Measurements from ENCODE around the gene AFAP1L2. TPM values are rescaled to one million over a fixed set of nuclear protein-coding genes. Genes with fewer than 3 reads are reported as not detected.

The AFAP1L2 gene
- polyA plus RNA-seq, 2 donors, result 7.8 to 8.2 TPM

DNA sequence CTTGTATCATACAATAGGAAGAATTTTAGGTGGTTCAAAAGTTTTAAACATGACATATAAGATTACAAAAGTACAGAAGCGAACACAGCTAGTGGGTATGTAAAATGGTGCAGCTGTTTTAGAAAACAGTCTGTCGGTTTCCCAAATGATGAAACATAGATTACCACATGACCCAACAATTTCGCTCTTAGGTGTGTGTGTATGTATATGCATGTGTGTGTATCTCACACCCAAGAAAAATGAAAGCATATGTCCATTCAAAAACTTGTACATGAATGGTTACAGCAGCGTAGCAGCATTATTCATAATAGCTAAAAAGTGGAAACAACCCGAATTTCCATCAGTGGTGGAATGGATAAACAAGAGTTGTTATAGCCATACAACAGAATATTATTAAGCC lies 23.5 kb downstream of the AFAP1L2 start:
- Histone ChIP-seq H3K4me1 (ENCODE audit: control insufficient read depth in 2 of 2, insufficient read depth in 2 of 2, low read length in 1 of 2) (peaks cover under 1 to 11% of the 10 kb centered on the region in 2 donors), H3K27ac (ENCODE audit: low read depth in 2 of 2, low read length in 1 of 2) (no peak overlapping the region), H3K4me3 (ENCODE audit: low read depth in 1 of 2, low read length in 2 of 2) (no peak overlapping the region), H3K27me3 (ENCODE audit: control insufficient read depth in 1 of 2, insufficient read depth in 2 of 2, low read length in 2 of 2) (no peaks in the 10 kb centered on the region), H3K36me3 (ENCODE audit: control insufficient read depth in 2 of 2, insufficient read depth in 2 of 2, low read length in 1 of 2) (no peaks in the 10 kb centered on the region), H3K9me3 (ENCODE audit: control insufficient read depth in 2 of 2, insufficient read depth in 1 of 2, low read depth in 1 of 2, low read length in 1 of 2) (peaks cover 0 to 3% of the 10 kb centered on the region in 2 donors)
- 89 to 91% methylated on average over 5 of the region's 5 CpGs for WGBS, 2 donors

DNA sequence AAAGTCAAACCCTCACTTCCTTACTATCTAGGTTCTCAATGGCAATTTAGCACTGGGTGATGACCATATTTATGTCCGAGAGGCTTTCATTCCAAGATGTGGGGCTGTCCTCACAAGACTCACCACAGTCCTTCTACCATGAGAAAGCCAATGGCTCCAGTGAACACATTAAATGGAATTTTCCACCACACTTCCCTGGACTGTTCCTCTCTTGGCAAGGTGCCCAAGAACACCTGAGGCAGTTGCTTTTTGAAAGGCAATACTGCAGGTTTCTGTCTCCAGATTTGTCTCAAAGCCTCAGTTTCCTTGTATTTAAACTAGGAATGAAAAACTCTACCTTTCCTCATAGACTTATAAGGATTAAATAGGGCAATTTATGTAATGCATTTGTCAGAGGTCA lies 24.2 kb downstream of the AFAP1L2 start:
- no peaks in the 10 kb centered on the region for H3K27me3 ChIP-seq (ENCODE audit: control insufficient read depth in 1 of 2, insufficient read depth in 2 of 2, low read length in 2 of 2)
- no peaks in the 10 kb centered on the region for H3K36me3 ChIP-seq (ENCODE audit: control insufficient read depth in 2 of 2, insufficient read depth in 2 of 2, low read length in 1 of 2)
- H3K4me3 ChIP-seq (ENCODE audit: low read depth in 1 of 2, low read length in 2 of 2), result no peak overlapping the region
- H3K27ac ChIP-seq (ENCODE audit: low read depth in 2 of 2, low read length in 1 of 2), result no peak overlapping the region
- H3K9me3 ChIP-seq (ENCODE audit: control insufficient read depth in 2 of 2, insufficient read depth in 1 of 2, low read depth in 1 of 2, low read length in 1 of 2), result peaks cover 0 to 3% of the 10 kb centered on the region in 2 donors
- WGBS, 2 donors, result 80 to 100% methylated on average over 1 of the region's 1 CpG
- H3K4me1 ChIP-seq (ENCODE audit: control insufficient read depth in 2 of 2, insufficient read depth in 2 of 2, low read length in 1 of 2), result peaks cover 0 to 8% of the 10 kb centered on the region in 2 donors

DNA sequence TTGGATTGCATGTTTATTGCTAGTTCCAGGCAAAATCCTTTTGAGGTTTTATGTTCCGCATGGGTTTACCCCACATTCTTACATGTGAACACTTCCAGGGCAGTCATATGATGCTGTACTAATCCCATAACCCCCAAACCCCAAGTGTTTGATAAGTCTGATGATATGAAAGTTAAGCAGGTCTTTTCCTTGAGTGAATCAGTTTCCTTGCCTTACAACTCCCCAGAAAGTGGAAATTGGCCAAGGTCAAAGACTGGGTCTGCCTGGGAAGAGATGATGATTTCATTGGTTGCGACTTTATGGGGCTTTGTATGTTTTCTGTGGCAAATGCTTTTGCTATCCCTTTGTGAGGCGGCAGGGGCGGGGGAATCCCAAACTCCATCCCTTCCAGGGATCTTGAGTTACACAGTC lies 24.7 kb downstream of the AFAP1L2 start:
- 39 to 49% methylated on average over 4 of the region's 4 CpGs for WGBS, 2 donors
- no peaks in the 10 kb centered on the region for H3K27me3 ChIP-seq (ENCODE audit: control insufficient read depth in 1 of 2, insufficient read depth in 2 of 2, low read length in 2 of 2)
- peaks cover 0 to 4% of the 10 kb centered on the region in 2 donors for H3K4me1 ChIP-seq (ENCODE audit: control insufficient read depth in 2 of 2, insufficient read depth in 2 of 2, low read length in 1 of 2)
- H3K9me3 ChIP-seq (ENCODE audit: control insufficient read depth in 2 of 2, insufficient read depth in 1 of 2, low read depth in 1 of 2, low read length in 1 of 2), result peaks cover 0 to 3% of the 10 kb centered on the region in 2 donors
- H3K4me3 ChIP-seq (ENCODE audit: low read depth in 1 of 2, low read length in 2 of 2), result no peak overlapping the region
- H3K36me3 ChIP-seq (ENCODE audit: control insufficient read depth in 2 of 2, insufficient read depth in 2 of 2, low read length in 1 of 2), result no peaks in the 10 kb centered on the region
- H3K27ac ChIP-seq (ENCODE audit: low read depth in 2 of 2, low read length in 1 of 2), result no peak overlapping the region

DNA sequence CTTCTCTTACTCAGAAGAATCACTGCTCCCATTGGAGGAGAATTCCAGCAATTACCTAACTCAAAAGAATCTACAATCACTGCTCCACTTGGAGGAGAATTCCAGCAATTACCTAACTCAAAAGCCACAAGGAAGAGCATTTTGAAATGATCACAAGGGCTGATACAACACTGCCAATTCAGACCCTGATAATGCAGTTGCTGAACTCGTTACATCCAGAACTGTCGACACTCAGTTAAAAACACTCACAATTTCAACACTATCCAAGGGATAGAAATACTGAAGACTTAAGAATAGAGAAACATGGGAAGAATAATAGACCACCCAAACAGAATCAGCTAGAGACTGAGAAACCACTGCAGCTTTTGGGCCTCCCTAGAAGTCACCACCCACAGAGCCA lies 27.8 kb downstream of the AFAP1L2 start:
- Histone ChIP-seq H3K27ac (ENCODE audit: low read depth in 2 of 2, low read length in 1 of 2) (no peak overlapping the region), H3K9me3 (ENCODE audit: control insufficient read depth in 2 of 2, insufficient read depth in 1 of 2, low read depth in 1 of 2, low read length in 1 of 2) (peaks cover 0 to 2% of the 10 kb centered on the region in 2 donors), H3K4me1 (ENCODE audit: control insufficient read depth in 2 of 2, insufficient read depth in 2 of 2, low read length in 1 of 2) (peaks cover 2% of the 10 kb centered on the region in 2 donors), H3K27me3 (ENCODE audit: control insufficient read depth in 1 of 2, insufficient read depth in 2 of 2, low read length in 2 of 2) (no peaks in the 10 kb centered on the region), H3K36me3 (ENCODE audit: control insufficient read depth in 2 of 2, insufficient read depth in 2 of 2, low read length in 1 of 2) (no peaks in the 10 kb centered on the region), H3K4me3 (ENCODE audit: low read depth in 1 of 2, low read length in 2 of 2) (no peak overlapping the region)
- 83 to 89% methylated on average over 2 of the region's 2 CpGs for WGBS, 2 donors

DNA sequence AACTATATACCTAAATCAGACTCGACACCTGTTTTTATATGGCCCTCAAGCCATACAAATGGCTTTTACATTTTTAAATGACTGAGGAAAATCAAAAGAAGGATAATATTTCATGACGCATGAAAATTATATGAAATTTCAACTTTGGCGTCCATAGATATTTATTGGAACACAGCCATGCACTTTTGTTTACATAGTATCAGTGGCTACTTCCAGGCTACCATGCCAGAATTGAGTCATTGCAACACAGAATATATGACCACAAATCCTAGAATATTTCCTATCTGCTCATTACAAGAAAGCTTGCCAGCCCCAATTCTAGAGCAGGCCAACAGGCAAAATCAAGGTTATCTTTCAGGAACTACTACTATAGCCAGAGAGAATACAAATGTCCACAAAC lies 29.3 kb downstream of the AFAP1L2 start:
- Histone ChIP-seq H3K36me3 (ENCODE audit: control insufficient read depth in 2 of 2, insufficient read depth in 2 of 2, low read length in 1 of 2) (peaks cover 0 to 4% of the 10 kb centered on the region in 2 donors), H3K27me3 (ENCODE audit: control insufficient read depth in 1 of 2, insufficient read depth in 2 of 2, low read length in 2 of 2) (no peaks in the 10 kb centered on the region), H3K27ac (ENCODE audit: low read depth in 2 of 2, low read length in 1 of 2) (no peak overlapping the region), H3K4me1 (ENCODE audit: control insufficient read depth in 2 of 2, insufficient read depth in 2 of 2, low read length in 1 of 2) (peaks cover 2% of the 10 kb centered on the region in 2 donors), H3K4me3 (ENCODE audit: low read depth in 1 of 2, low read length in 2 of 2) (no peak overlapping the region), H3K9me3 (ENCODE audit: control insufficient read depth in 2 of 2, insufficient read depth in 1 of 2, low read depth in 1 of 2, low read length in 1 of 2) (peaks cover 0 to 2% of the 10 kb centered on the region in 2 donors)
- WGBS, 2 donors, result 63 to 64% methylated on average over 3 of the region's 3 CpGs

DNA sequence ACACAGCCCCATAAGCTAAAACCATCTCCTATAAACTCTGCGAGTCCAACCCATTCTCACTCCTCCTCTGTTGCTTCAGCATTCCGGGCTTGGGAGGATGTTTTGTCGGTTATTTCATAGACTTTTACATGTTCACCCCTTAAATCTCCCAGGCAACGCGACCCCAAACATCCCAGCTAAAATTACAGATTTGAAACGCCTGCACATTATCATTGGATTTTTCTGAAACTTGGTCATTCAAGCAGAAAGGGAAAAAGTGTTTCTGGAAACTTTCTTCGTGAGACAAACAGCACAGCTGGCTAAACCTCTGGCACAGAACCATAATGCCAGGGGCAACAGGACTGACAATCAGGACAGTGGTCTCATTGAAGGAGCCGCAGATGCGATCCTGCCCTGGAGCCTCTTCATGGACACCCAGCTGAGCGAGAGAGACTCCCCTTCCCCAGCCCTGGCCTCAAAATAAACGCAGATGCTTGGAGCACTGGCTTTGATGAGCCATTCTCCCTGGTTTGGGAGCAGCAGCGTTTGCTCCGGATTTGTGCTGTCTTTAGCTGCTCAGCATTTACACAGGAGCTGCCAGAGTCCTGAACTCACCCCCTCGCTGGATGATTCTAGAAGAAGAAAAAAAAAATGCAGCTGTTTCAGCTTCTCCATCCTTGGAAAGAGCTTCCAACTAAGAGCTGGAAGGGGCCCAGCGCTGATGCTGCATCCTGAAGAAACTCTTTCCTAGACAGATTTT lies 30.1 kb downstream of the AFAP1L2 start:
- H3K9me3 ChIP-seq (ENCODE audit: control insufficient read depth in 2 of 2, insufficient read depth in 1 of 2, low read depth in 1 of 2, low read length in 1 of 2), result peaks cover 0 to 2% of the 10 kb centered on the region in 2 donors
- no peak overlapping the region for H3K4me3 ChIP-seq (ENCODE audit: low read depth in 1 of 2, low read length in 2 of 2)
- H3K4me1 ChIP-seq (ENCODE audit: control insufficient read depth in 2 of 2, insufficient read depth in 2 of 2, low read length in 1 of 2), result peaks cover 2% of the 10 kb centered on the region in 2 donors
- no peaks in the 10 kb centered on the region for H3K27me3 ChIP-seq (ENCODE audit: control insufficient read depth in 1 of 2, insufficient read depth in 2 of 2, low read length in 2 of 2)
- WGBS, 2 donors, result 28 to 51% methylated on average over 15 of the region's 15 CpGs
- peaks cover 0 to 4% of the 10 kb centered on the region in 2 donors for H3K36me3 ChIP-seq (ENCODE audit: control insufficient read depth in 2 of 2, insufficient read depth in 2 of 2, low read length in 1 of 2)
- peak overlapping the region in 1 of 2 donors; percentile 77 for H3K27ac ChIP-seq (ENCODE audit: low read depth in 2 of 2, low read length in 1 of 2)

DNA sequence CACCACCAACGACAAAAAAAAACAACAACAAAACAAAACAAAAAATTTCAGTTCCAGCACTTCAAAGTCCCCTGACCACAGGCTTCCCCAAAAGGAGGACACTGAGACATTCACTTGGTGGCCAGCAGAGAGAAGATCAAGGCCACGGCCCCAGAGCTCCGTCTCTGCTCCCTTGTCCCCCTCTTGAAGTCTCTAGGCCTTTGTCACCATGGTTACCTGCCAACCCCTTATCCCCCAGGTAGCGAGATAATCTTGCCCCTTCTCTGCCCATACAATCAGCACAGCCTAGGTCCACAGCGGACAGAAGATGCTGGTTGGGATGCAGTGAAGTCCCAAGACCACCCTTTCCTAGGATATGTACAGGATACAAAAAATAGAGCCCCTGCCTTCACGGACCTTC lies 30.7 kb downstream of the AFAP1L2 start:
- peaks cover 0 to 2% of the 10 kb centered on the region in 2 donors for H3K9me3 ChIP-seq (ENCODE audit: control insufficient read depth in 2 of 2, insufficient read depth in 1 of 2, low read depth in 1 of 2, low read length in 1 of 2)
- 58% methylated on average over 6 of the region's 6 CpGs for WGBS, 2 donors
- no peak overlapping the region for H3K4me3 ChIP-seq (ENCODE audit: low read depth in 1 of 2, low read length in 2 of 2)
- H3K27me3 ChIP-seq (ENCODE audit: control insufficient read depth in 1 of 2, insufficient read depth in 2 of 2, low read length in 2 of 2), result no peaks in the 10 kb centered on the region
- peak overlapping the region in 1 of 2 donors; percentile 31 for H3K27ac ChIP-seq (ENCODE audit: low read depth in 2 of 2, low read length in 1 of 2)
- peaks cover 2% of the 10 kb centered on the region in 2 donors for H3K4me1 ChIP-seq (ENCODE audit: control insufficient read depth in 2 of 2, insufficient read depth in 2 of 2, low read length in 1 of 2)
- peaks cover 0 to 4% of the 10 kb centered on the region in 2 donors for H3K36me3 ChIP-seq (ENCODE audit: control insufficient read depth in 2 of 2, insufficient read depth in 2 of 2, low read length in 1 of 2)

DNA sequence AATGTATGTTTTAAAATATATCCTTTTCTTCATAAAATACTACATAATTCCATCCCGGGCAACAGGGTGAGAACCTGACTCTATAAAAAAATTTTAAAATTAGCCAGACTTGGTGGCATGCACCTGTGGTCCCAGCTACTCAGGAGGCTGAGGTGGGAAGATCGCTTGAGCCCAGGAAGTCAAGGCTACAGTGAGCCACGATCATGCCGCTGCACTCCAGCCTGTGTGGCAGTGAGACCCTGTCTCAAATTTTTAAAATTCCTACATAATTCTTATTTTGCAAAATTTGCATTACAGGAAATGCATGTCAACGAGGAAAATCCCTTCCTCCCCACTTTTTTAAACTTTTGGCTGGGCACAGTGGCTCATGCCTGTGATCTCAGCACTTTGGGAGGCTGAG lies 31.3 kb downstream of the AFAP1L2 start:
- Histone ChIP-seq H3K4me1 (ENCODE audit: control insufficient read depth in 2 of 2, insufficient read depth in 2 of 2, low read length in 1 of 2) (peaks cover 2% of the 10 kb centered on the region in 2 donors), H3K36me3 (ENCODE audit: control insufficient read depth in 2 of 2, insufficient read depth in 2 of 2, low read length in 1 of 2) (peaks cover 0 to 4% of the 10 kb centered on the region in 2 donors), H3K27me3 (ENCODE audit: control insufficient read depth in 1 of 2, insufficient read depth in 2 of 2, low read length in 2 of 2) (no peaks in the 10 kb centered on the region), H3K9me3 (ENCODE audit: control insufficient read depth in 2 of 2, insufficient read depth in 1 of 2, low read depth in 1 of 2, low read length in 1 of 2) (peaks cover 0 to 2% of the 10 kb centered on the region in 2 donors), H3K27ac (ENCODE audit: low read depth in 2 of 2, low read length in 1 of 2) (no peak overlapping the region), H3K4me3 (ENCODE audit: low read depth in 1 of 2, low read length in 2 of 2) (no peak overlapping the region)
- WGBS, 2 donors, result 83 to 85% methylated on average over 5 of the region's 5 CpGs

DNA sequence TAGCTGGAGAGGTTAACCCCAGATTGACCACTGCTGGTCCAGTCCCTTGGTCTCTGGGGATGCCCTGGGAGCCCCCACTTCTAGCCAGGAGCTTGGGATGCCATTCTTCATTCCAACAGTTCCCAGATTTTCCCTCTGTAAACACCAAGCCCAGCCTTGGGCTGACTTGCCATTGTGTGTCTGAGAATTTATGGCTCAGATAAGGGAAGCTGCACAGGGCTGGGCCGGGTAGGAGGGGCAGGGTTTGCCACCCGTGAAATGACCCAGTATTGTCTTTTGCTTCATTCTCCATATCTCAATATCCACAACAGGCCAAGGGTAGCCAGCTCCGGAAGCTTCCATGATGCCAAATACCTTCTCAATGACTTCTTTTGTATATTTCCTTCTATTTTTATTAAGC lies 32.1 kb downstream of the AFAP1L2 start:
- H3K27ac ChIP-seq (ENCODE audit: low read depth in 2 of 2, low read length in 1 of 2), result no peak overlapping the region
- peaks cover 2 to 4% of the 10 kb centered on the region in 2 donors for H3K4me1 ChIP-seq (ENCODE audit: control insufficient read depth in 2 of 2, insufficient read depth in 2 of 2, low read length in 1 of 2)
- 41 to 48% methylated on average over 3 of the region's 3 CpGs for WGBS, 2 donors
- H3K4me3 ChIP-seq (ENCODE audit: low read depth in 1 of 2, low read length in 2 of 2), result no peak overlapping the region
- H3K9me3 ChIP-seq (ENCODE audit: control insufficient read depth in 2 of 2, insufficient read depth in 1 of 2, low read depth in 1 of 2, low read length in 1 of 2), result peaks cover 0 to 2% of the 10 kb centered on the region in 2 donors
- no peaks in the 10 kb centered on the region for H3K27me3 ChIP-seq (ENCODE audit: control insufficient read depth in 1 of 2, insufficient read depth in 2 of 2, low read length in 2 of 2)
- peaks cover 0 to 4% of the 10 kb centered on the region in 2 donors for H3K36me3 ChIP-seq (ENCODE audit: control insufficient read depth in 2 of 2, insufficient read depth in 2 of 2, low read length in 1 of 2)

DNA sequence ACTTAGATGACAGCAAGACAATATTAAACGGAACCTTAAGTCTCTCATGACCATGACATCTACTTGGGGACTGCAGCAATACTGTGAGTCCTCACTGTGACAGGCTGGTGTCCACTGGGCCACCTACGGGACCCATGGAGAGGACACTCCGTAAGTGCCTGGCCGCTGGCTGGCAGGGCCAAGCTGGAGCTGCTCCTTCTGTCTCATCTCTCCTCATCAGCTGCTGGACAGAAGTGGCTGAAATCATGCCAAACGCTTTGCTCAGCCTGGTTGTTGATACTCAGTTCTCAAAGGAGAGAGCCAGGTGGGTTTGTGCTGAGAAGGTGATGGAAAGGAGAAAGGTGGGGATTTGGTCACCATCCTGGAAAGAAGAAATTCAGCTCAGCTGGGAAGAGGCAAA lies 33.3 kb downstream of the AFAP1L2 start:
- peaks cover 0 to 2% of the 10 kb centered on the region in 2 donors for H3K9me3 ChIP-seq (ENCODE audit: control insufficient read depth in 2 of 2, insufficient read depth in 1 of 2, low read depth in 1 of 2, low read length in 1 of 2)
- no peak overlapping the region for H3K27ac ChIP-seq (ENCODE audit: low read depth in 2 of 2, low read length in 1 of 2)
- H3K4me3 ChIP-seq (ENCODE audit: low read depth in 1 of 2, low read length in 2 of 2), result no peak overlapping the region
- peaks cover 2 to 4% of the 10 kb centered on the region in 2 donors for H3K4me1 ChIP-seq (ENCODE audit: control insufficient read depth in 2 of 2, insufficient read depth in 2 of 2, low read length in 1 of 2)
- WGBS, 2 donors, result 87 to 91% methylated on average over 5 of the region's 5 CpGs
- H3K27me3 ChIP-seq (ENCODE audit: control insufficient read depth in 1 of 2, insufficient read depth in 2 of 2, low read length in 2 of 2), result no peaks in the 10 kb centered on the region
- peaks cover 0 to 4% of the 10 kb centered on the region in 2 donors for H3K36me3 ChIP-seq (ENCODE audit: control insufficient read depth in 2 of 2, insufficient read depth in 2 of 2, low read length in 1 of 2)
